Measurements from ENCODE around the gene IPCEF1.

IPCEF1 gene

DNA sequence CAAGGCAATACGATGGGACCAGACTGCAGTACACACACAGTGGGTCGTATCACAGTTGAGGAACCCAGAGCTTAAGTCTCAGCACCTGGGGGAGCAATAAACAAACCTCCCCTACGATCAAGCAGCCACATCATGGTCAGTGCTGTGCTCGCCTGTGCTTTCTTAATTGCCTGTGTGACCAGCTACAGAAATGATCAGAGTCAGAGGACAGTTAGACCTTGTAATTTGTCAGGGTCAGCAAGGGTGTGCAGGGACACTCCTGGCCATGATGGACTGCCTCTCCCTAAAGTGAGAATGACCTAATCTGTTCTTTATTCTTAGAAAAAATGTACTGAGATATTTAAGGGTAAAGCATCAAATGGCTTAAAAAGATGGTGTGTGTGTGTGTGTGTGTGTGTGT is 239.1 kb downstream of the IPCEF1 start:
- DNase-seq (ENCODE audit: low read depth in 1 of 2, low spot score in 1 of 2) = no peak

- DNase-seq (ENCODE audit: low read depth in 1 of 2, low spot score in 1 of 2) = no peak
These were observed 243.2 kb downstream of the IPCEF1 start for GRCh38 chr6:154113392-154113791.

DNA sequence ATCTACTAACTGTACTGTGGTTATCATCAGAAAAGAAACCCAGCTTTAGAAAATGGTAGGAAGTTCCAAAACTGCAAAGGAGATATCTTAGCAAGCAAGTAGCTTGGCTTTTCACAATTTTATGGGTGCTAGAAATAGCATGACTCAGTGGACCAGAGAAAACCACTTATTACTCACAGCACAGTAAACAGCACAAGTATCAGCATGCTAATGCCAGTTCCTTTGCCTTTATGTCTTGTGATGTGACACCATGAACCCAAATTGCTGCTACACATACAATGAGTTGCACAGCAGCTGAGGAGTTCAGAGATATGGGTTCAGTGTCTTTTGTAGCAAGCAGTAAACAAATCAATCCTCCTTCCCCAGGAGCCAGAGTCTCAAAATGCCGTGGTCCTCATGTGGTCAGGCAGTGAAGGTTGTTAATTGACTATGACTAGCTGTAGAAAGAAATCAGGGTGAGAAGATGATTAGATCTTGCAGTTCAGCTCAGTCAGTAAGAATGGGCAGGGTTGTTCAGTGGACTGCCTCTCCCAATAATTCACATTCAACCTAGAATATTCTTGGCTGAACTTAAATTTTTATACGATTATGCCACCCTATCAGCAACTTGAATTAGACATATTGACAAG is 244.3 kb downstream of the IPCEF1 start:
- no peak for DNase-seq (ENCODE audit: low read depth in 1 of 2, low spot score in 1 of 2)

DNA sequence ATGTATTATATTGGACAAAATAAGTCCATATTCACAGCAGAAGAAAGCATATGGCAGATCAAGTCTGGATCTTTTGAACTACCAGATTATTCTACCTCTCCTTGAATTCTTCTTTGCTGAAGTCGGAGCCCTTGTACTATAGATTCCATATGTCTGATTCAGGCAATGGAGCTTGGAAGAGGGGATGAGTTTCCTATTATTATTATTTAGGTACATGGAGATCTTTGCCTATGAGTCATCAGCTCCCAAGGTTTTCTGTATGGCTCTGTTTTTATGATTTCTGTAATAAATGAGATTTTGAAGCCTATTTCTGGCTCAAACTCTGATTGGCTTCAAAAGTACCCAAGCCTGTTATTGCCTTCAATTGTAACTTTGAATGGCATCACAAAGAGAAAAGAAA is 245.6 kb downstream of the IPCEF1 start:
- DNase-seq (ENCODE audit: low read depth in 1 of 2, low spot score in 1 of 2) = no peak

- DNase-seq (ENCODE audit: low read depth in 1 of 2, low spot score in 1 of 2) = no peak
These were observed 250.4 kb downstream of the IPCEF1 start for GRCh38 chr6:154106251-154106650.
